Naive thymus-derived CD8-positive, alpha-beta T cell (primary cell): ENCODE results near the gene TMED9. TPM values are rescaled to one million over a fixed set of nuclear protein-coding genes. Genes with fewer than 3 reads are reported as not detected.

Experiments
- ATAC-seq, 2 donors: fragments of 150-1000 bp; cut with Tn5 transposase in 1 of 2; sonication (Bioruptor Pico), chemical (Tn5 transposase) in 1 of 2; 1 replicate in 1 of 2; 2 replicates in 1 of 2; pipeline ENCODE4 v1.10.0; 2021; ENCODE audit warnings: mild to moderate bottlenecking in 2 of 2, moderate library complexity in 2 of 2
- POLR2A ChIA-PET: fragments of 350-600 bp; sonication (Branson Sonifier 250); formaldehyde crosslinking; loops from one replicate; lab custom pipeline; 2021; ENCODE audit warnings: antibody characterized with exemption; lab: Charles Lee
- DNase-seq, 10 donors: peaks; one replicate each; pipeline versions ENCODE4 v3.0.0 to v3.0.0-alpha.2; 2020 to 2022
- H3K27ac Mint-ChIP-seq, 10 donors: one replicate each; pipeline ENCODE4 v1.8.0; 2020 to 2022; ENCODE audit warnings: mild to moderate bottlenecking in 10 of 10, mixed read lengths in 10 of 10, moderate library complexity in 4 of 10, inconsistent platforms in 1 of 10
- H3K27me3 Mint-ChIP-seq, 5 donors: one replicate each; pipeline ENCODE4 v1.8.0; 2021 to 2022; ENCODE audit warnings: mixed read lengths in 5 of 5
- H3K36me3 Mint-ChIP-seq, 3 donors: one replicate each; pipeline ENCODE4 v1.8.0; 2020 to 2022; ENCODE audit warnings: mixed read lengths in 3 of 3, mild to moderate bottlenecking in 2 of 3, inconsistent platforms in 1 of 3
- H3K4me1 Mint-ChIP-seq, 4 donors: one replicate each; pipeline ENCODE4 v1.8.0; 2021 to 2022; ENCODE audit warnings: mixed read lengths in 4 of 4
- H3K4me3 Mint-ChIP-seq, 10 donors: one replicate each; pipeline ENCODE4 v1.8.0; 2020 to 2022; ENCODE audit warnings: mild to moderate bottlenecking in 10 of 10, mixed read lengths in 10 of 10, moderate library complexity in 6 of 10, inconsistent platforms in 1 of 10
- H3K9me3 Mint-ChIP-seq, 9 donors: one replicate each; pipeline ENCODE4 v1.8.0; 2020 to 2022; ENCODE audit warnings: mixed read lengths in 9 of 9, mild to moderate bottlenecking in 3 of 9, inconsistent platforms in 1 of 9, moderate library complexity in 1 of 9
- polyA plus RNA-seq, 3 donors: library from polyadenylated mRNA; unstranded; fragments of 300-500 nt; fragmentation: Illumina TruSeq; gene quantifications; one replicate each; pipeline ENCODE4 v1.2.3, GENCODE V29; 2021
- total RNA-seq, 8 experiments: library from RNA in 2 of 8; stranded (reverse) in 2 of 8; gene quantifications; one replicate each; pipeline ENCODE4 v1.2.3 and lab custom pipeline; 2021 to 2026

TMED9 gene
- 10 to 100 TPM; 61.5 to 63.1 TPM for total RNA-seq
- 100 to 1,000 TPM in 1 of 3 donors, 10 to 100 TPM in 2; 89.0 to 121 (median 93.8) TPM for polyA plus RNA-seq
- total RNA-seq (lab: John Stamatoyannopoulos, UW): 25.1 to 87.6 (median 47.6) reads per million in 6 experiments

- Mint-ChIP-seq H3K4me3 (peak within 1 kb of the TSS; percentile 91 to 100 (median 98)), H3K36me3 (peaks cover 0 to 32% (median 12%) of the 10 kb centered on the region in 3 donors), H3K27ac (peak within 1 kb of the TSS; percentile 88 to 98 (median 97)), H3K4me1 (peaks cover 11 to 29% (median 25%) of the 10 kb centered on the region in 4 donors), H3K9me3 (peaks cover 0 to 2% (median 0%) of the 10 kb centered on the region in 9 donors), H3K27me3 (peaks cover 0 to 17% (median 6%) of the 10 kb centered on the region in 5 donors)
- peak; percentile 82 to 91 (median 86) for DNase-seq
- ATAC-seq: peak; percentile 98
- POLR2A ChIA-PET: interaction anchor here (0.6 to 2.3 kb wide), 7 partner anchors 9 to 561 kb away, joined by 3 to 8 read pairs (median 3); partner anchors contain the start of genes FAM193B and NHP2
These were observed at the start of gene TMED9 for GRCh38 chr5:177592010-177592834. TSS of gene TMED9 (plus strand) at chr5:177592203. CDS start at chr5:177592215, 12 bp downstream.

GRCh38 chr5:177542816-177543465 is 49.1 kb upstream of the TMED9 start:
- Mint-ChIP-seq H3K27ac (peak overlapping the region in 5 of 10 donors; percentile 13 to 49 (median 30)), H3K36me3 (peaks cover 0 to 45% (median 0%) of the 10 kb centered on the region in 3 donors), H3K4me3 (no peak overlapping the region), H3K27me3 (no peaks in the 10 kb centered on the region), H3K9me3 (no peaks in the 10 kb centered on the region), H3K4me1 (peaks cover 19 to 28% (median 22%) of the 10 kb centered on the region in 4 donors)
- ATAC-seq: no peak
- DNase-seq: no peak
- POLR2A ChIA-PET: no interaction called here

DNA sequence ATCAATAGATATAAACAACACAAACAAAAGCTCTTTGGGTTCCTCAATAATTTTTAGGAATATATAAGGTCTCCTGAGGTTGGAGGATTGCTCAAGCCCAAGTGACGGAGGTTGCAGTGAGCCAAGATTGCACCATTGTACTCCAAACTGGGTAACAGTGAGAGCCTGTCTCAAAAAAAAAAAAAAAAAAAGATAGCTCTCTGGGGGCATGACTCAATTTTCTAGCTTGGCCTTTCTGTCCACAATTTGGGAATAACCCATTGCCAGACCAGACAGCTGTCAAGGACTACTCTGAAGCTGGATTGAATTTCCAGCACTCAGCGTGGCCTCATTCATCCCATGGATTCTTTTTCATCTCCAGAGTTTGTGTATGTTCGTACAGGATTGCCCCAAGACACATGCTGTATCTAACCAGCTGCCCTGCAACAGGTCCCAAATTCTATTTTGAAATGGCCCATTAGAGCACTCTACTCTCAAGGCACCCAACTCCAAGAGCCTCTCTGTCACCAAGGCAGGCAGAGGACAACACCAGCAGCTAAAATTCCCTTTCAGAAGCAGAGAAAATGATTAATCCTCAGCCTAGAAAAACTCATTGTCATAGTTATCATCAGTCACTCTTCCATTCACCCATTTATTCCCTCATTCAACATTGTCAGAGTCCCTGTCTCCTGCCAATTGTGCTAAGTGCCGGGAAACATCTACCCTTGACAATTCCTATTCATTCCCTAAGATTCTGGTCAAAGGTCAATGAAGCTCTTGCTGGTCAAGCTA is 46.3 kb upstream of the TMED9 start:
- no peak for ATAC-seq
- peaks cover 0 to 37% (median 3%) of the 10 kb centered on the region in 3 donors for H3K36me3 Mint-ChIP-seq
- H3K9me3 Mint-ChIP-seq: no peaks in the 10 kb centered on the region
- no peaks in the 10 kb centered on the region for H3K27me3 Mint-ChIP-seq
- no peak overlapping the region for H3K4me3 Mint-ChIP-seq
- peak overlapping the region in 2 of 10 donors; percentile 13 to 29 for H3K27ac Mint-ChIP-seq
- H3K4me1 Mint-ChIP-seq: peaks cover 17 to 40% (median 36%) of the 10 kb centered on the region in 4 donors
- no peak for DNase-seq
- POLR2A ChIA-PET: interaction anchor here (0.7 kb wide), 1 partner anchor 74 kb away, joined by 5 read pairs; no protein-coding TSS in a partner anchor

- ATAC-seq (no peak), DNase-seq (no peak)
- peaks cover 0 to 39% (median 3%) of the 10 kb centered on the region in 3 donors for H3K36me3 Mint-ChIP-seq
- peak overlapping the region in 1 of 10 donors; percentile 13 for H3K27ac Mint-ChIP-seq
- no peak overlapping the region for H3K4me3 Mint-ChIP-seq
- no peaks in the 10 kb centered on the region for H3K9me3 Mint-ChIP-seq
- POLR2A ChIA-PET: no interaction called here
- no peaks in the 10 kb centered on the region for H3K27me3 Mint-ChIP-seq
- H3K4me1 Mint-ChIP-seq: peaks cover 17 to 40% (median 36%) of the 10 kb centered on the region in 4 donors
These were observed 45.7 kb upstream of the TMED9 start for GRCh38 chr5:177546258-177546741.

- H3K4me3 Mint-ChIP-seq: no peak overlapping the region
- peaks cover 0 to 41% (median 6%) of the 10 kb centered on the region in 3 donors for H3K36me3 Mint-ChIP-seq
- DNase-seq (no peak), ATAC-seq (no peak)
- no peaks in the 10 kb centered on the region for H3K9me3 Mint-ChIP-seq
- H3K27ac Mint-ChIP-seq: peak overlapping the region in 2 of 10 donors; percentile 25 to 35
- peaks cover 16 to 51% (median 43%) of the 10 kb centered on the region in 4 donors for H3K4me1 Mint-ChIP-seq
- no peaks in the 10 kb centered on the region for H3K27me3 Mint-ChIP-seq
- POLR2A ChIA-PET: no interaction called here
These were observed 44.3 kb upstream of the TMED9 start for GRCh38 chr5:177547736-177548135.

DNA sequence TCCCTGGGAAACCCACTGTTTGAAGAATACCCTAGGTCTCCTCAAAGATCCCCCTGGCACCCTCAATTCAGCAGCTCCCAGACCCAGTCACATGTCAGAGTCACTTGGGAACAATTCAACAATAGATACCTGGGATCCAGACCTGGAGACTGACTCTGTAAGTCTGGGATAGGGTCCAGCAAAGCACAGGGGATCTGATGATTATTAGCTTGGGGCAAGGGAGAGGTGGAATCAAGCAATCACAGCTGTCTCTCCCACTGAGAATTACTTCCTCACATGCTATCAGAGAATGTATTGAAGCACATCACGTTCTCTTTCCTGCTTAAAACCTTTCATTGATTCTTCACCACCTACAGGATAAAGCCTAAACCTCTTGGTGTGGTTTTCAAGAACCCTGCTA is 43.5 kb upstream of the TMED9 start:
- H3K27ac Mint-ChIP-seq: peak overlapping the region in 1 of 10 donors; percentile 40
- peaks cover 0 to 40% (median 6%) of the 10 kb centered on the region in 3 donors for H3K36me3 Mint-ChIP-seq
- DNase-seq: no peak
- H3K27me3 Mint-ChIP-seq: no peaks in the 10 kb centered on the region
- ATAC-seq: no peak
- H3K9me3 Mint-ChIP-seq: no peaks in the 10 kb centered on the region
- POLR2A ChIA-PET: interaction anchor here (0.6 kb wide), 1 partner anchor 39 kb away, joined by 3 read pairs; no protein-coding TSS in a partner anchor
- H3K4me3 Mint-ChIP-seq: no peak overlapping the region
- peaks cover 20 to 58% (median 50%) of the 10 kb centered on the region in 4 donors for H3K4me1 Mint-ChIP-seq

GRCh38 chr5:177550122-177550521 is 41.9 kb upstream of the TMED9 start:
- Mint-ChIP-seq H3K4me3 (peak overlapping the region in 1 of 10 donors; percentile 25), H3K27ac (peak overlapping the region in 1 of 10 donors; percentile 48), H3K9me3 (no peaks in the 10 kb centered on the region), H3K36me3 (peaks cover 0 to 37% (median 6%) of the 10 kb centered on the region in 3 donors), H3K27me3 (no peaks in the 10 kb centered on the region), H3K4me1 (peaks cover 25 to 60% (median 53%) of the 10 kb centered on the region in 4 donors)
- ATAC-seq (no peak), DNase-seq (no peak)
- POLR2A ChIA-PET: no interaction called here

- peak overlapping the region; percentile 2 to 88 (median 76) for H3K27ac Mint-ChIP-seq
- peak overlapping the region; percentile 66 to 86 (median 84) for H3K4me3 Mint-ChIP-seq
- POLR2A ChIA-PET: no interaction called here
- H3K4me1 Mint-ChIP-seq: peaks cover 19 to 56% (median 43%) of the 10 kb centered on the region in 4 donors
- peaks cover 0 to 26% (median 6%) of the 10 kb centered on the region in 3 donors for H3K36me3 Mint-ChIP-seq
- no peaks in the 10 kb centered on the region for H3K9me3 Mint-ChIP-seq
- DNase-seq: no peak
- H3K27me3 Mint-ChIP-seq: no peaks in the 10 kb centered on the region
- no peak for ATAC-seq
These were observed 39.1 kb upstream of the TMED9 start for GRCh38 chr5:177552839-177553455.

GRCh38 chr5:177553671-177554429 is 38.2 kb upstream of the TMED9 start:
- peak overlapping the region in 5 of 10 donors; percentile 53 to 94 (median 79) for H3K27ac Mint-ChIP-seq
- H3K4me1 Mint-ChIP-seq: peaks cover 18 to 47% (median 35%) of the 10 kb centered on the region in 4 donors
- peak in 7 of 10 donors; percentile 10 to 66 (median 29) for DNase-seq

GRCh38 chr5:177554474-177555111 is 37.4 kb upstream of the TMED9 start, which contains the start of gene FAM193B:
TSS of gene FAM193B (minus strand) at chr5:177554563. CDS start at chr5:177554458, 105 bp downstream.
- Mint-ChIP-seq H3K9me3 (no peaks in the 10 kb centered on the region), H3K27ac (peak within 1 kb of the TSS; percentile 16 to 94 (median 84)), H3K27me3 (no peaks in the 10 kb centered on the region), H3K4me1 (peaks cover 18 to 44% (median 32%) of the 10 kb centered on the region in 4 donors), H3K36me3 (peaks cover 0 to 21% (median 6%) of the 10 kb centered on the region in 3 donors), H3K4me3 (peak within 1 kb of the TSS; percentile 71 to 96 (median 88))
- DNase-seq (peak; percentile 89 to 97 (median 94)), ATAC-seq (peak; percentile 97)
- POLR2A ChIA-PET: interaction anchor here (0.8 to 1.0 kb wide), 3 partner anchors 15 to 38 kb away, joined by 3 to 6 read pairs (median 3); partner anchors contain the start of gene TMED9

More at GRCh38 chr5:177553671-177554429, 38.2 kb upstream of the TMED9 start:
- Mint-ChIP-seq H3K9me3 (no peaks in the 10 kb centered on the region), H3K4me3 (peak overlapping the region; percentile 66 to 86 (median 84)), H3K36me3 (peaks cover 0 to 23% (median 6%) of the 10 kb centered on the region in 3 donors), H3K27me3 (no peaks in the 10 kb centered on the region)
- POLR2A ChIA-PET: interaction anchor here (0.8 to 0.9 kb wide), 2 partner anchors 15 to 38 kb away, joined by 3 to 6 read pairs; partner anchors contain the start of gene TMED9
- ATAC-seq: peak; percentile 9 to 53
